HepG2 (cell line): ENCODE data around the gene USP7. TPM values are rescaled to one million over a fixed set of nuclear protein-coding genes. Genes with fewer than 3 reads are reported as not detected.

ENCODE experiments used
- ATF7-NPFF ChIP-seq: sonication (generic); formaldehyde crosslinking; IDR thresholded peaks from 2 replicates; pipeline ENCODE4 v1.8.1; 2023; ENCODE audit warnings: mild to moderate bottlenecking, low read depth, missing genetic modification reagents, moderate library complexity
- GRHL1 ChIP-seq: sonication (generic); formaldehyde crosslinking; conservative IDR thresholded peaks from 2 replicates; pipeline ENCODE4 v1.8.0; 2022; ENCODE audit warnings: missing genetic modification reagents
- KAT7 ChIP-seq: IDR thresholded peaks from 2 replicates; pipeline ENCODE4 v1.6.1; 2018; ENCODE audit warnings: borderline replicate concordance, missing compliant biosample characterization
- NONO ChIP-seq, 2 experiments: fragments of 450-650 bp in 1 of 2; sonication (generic) in 1 of 2; formaldehyde crosslinking in 1 of 2; IDR thresholded peaks in 1 of 2; conservative IDR thresholded peaks in 1 of 2; 2 replicates each; pipeline versions ENCODE4 v1.6.1 to v1.8.0; 2017 to 2022; ENCODE audit warnings: mild to moderate bottlenecking in 1 of 2, missing genetic modification reagents in 1 of 2, moderate library complexity in 1 of 2
- PREB ChIP-seq: sonication (generic); formaldehyde crosslinking; IDR thresholded peaks from 2 replicates; pipeline ENCODE4 v1.4.0; 2020; ENCODE audit warnings: missing genetic modification reagents
- ZFP41 ChIP-seq: sonication (generic); formaldehyde crosslinking; IDR thresholded peaks from 2 replicates; pipeline ENCODE4 v1.4.0; 2020; ENCODE audit warnings: mild to moderate bottlenecking, missing genetic modification reagents, borderline replicate concordance
- ZKSCAN5 ChIP-seq: sonication (generic); formaldehyde crosslinking; IDR thresholded peaks from 2 replicates; pipeline ENCODE4 v1.5.1; 2020; ENCODE audit warnings: mild to moderate bottlenecking, missing genetic modification reagents
- ZMAT5 ChIP-seq: sonication (generic); formaldehyde crosslinking; IDR thresholded peaks from 2 replicates; pipeline ENCODE4 v1.5.0; 2020; ENCODE audit warnings: mild to moderate bottlenecking, low read depth, missing genetic modification reagents, borderline replicate concordance
- ZNF318 ChIP-seq: sonication (generic); formaldehyde crosslinking; IDR thresholded peaks from 2 replicates; pipeline ENCODE4 v1.4.0; 2020; ENCODE audit warnings: mild to moderate bottlenecking, missing genetic modification reagents
- ZNF576 ChIP-seq: sonication (generic); formaldehyde crosslinking; IDR thresholded peaks from 2 replicates; pipeline ENCODE4 v1.4.0; 2020; ENCODE audit warnings: mild to moderate bottlenecking, missing genetic modification reagents
- ZNF674 ChIP-seq: sonication (generic); formaldehyde crosslinking; IDR thresholded peaks from 2 replicates; pipeline ENCODE4 v1.5.0; 2020; ENCODE audit warnings: low read depth, mild to moderate bottlenecking, missing genetic modification reagents
- ZNF777 ChIP-seq: sonication (generic); formaldehyde crosslinking; IDR thresholded peaks from 2 replicates; pipeline ENCODE4 v1.4.0; 2020; ENCODE audit warnings: missing genetic modification reagents
- ZNF879 ChIP-seq: sonication (generic); formaldehyde crosslinking; IDR thresholded peaks from 2 replicates; pipeline ENCODE4 v1.8.1; 2023; ENCODE audit warnings: missing genetic modification reagents
- polyA plus RNA-seq, 8 experiments: library from polyadenylated mRNA; depleted of rRNA in 3 of 8; stranded (reverse) in 7 of 8; unstranded in 1 of 8; fragments of >200 nt; fragmentation: Illumina TruSeq in 4 of 8; extraction: Trizol in 4 of 8; gene quantifications; 2 replicates each; pipeline versions ENCODE4 v1.2.1 to v1.2.3, GENCODE V29; 2011 to 2016; ENCODE audit warnings: low read depth in 4 of 8, missing spikeins in 1 of 8, mixed read lengths in 1 of 8; ENCODE audit not compliant: insufficient read depth in 1 of 8
- total RNA-seq, 5 experiments: library from RNA; depleted of rRNA; stranded (reverse); fragments of >200 nt; fragmentation: Illumina TruSeq; extraction: Trizol; gene quantifications; 2 replicates each; pipeline ENCODE4 v1.2.3, GENCODE V29; 2016; ENCODE audit warnings: low read depth in 1 of 5
- TF ChIP-seq, protein P1 (sequence below): sonication (generic); formaldehyde crosslinking; IDR thresholded peaks from 2 replicates; pipeline ENCODE4 v1.4.0; 2020; ENCODE audit warnings: missing genetic modification reagents, mild to moderate bottlenecking, borderline replicate concordance

The USP7 gene
- total and polyA plus RNA-seq, 2 of the 13 experiments (the other 11 are each of a cell fraction or from before 2014, with no cell fraction given), result 52.5 to 173 TPM

GRCh38 chr16:8931859-8932258 lies 31.8 kb downstream of the USP7 start (continued):
- TF ChIP-seq NONO (IDR thresholded peaks at IDR 0.05), result no peak
- no peak for TF ChIP-seq NONO (CRISPR knock-in tag; conservative IDR thresholded peaks at IDR 0.05)
- TF ChIP-seq ZNF777, result no peak
- TF ChIP-seq PREB (CRISPR knock-in tag), result no peak
- TF ChIP-seq ZMAT5 (CRISPR knock-in tag), result no peak
- TF ChIP-seq KAT7 (CRISPR knock-in tag), result no peak
- 0 out of 2 replicates have a peak, but pooled peaks have one; percentile 40 for TF ChIP-seq ZNF879 (CRISPR knock-in tag)
- TF ChIP-seq, protein P1, sequence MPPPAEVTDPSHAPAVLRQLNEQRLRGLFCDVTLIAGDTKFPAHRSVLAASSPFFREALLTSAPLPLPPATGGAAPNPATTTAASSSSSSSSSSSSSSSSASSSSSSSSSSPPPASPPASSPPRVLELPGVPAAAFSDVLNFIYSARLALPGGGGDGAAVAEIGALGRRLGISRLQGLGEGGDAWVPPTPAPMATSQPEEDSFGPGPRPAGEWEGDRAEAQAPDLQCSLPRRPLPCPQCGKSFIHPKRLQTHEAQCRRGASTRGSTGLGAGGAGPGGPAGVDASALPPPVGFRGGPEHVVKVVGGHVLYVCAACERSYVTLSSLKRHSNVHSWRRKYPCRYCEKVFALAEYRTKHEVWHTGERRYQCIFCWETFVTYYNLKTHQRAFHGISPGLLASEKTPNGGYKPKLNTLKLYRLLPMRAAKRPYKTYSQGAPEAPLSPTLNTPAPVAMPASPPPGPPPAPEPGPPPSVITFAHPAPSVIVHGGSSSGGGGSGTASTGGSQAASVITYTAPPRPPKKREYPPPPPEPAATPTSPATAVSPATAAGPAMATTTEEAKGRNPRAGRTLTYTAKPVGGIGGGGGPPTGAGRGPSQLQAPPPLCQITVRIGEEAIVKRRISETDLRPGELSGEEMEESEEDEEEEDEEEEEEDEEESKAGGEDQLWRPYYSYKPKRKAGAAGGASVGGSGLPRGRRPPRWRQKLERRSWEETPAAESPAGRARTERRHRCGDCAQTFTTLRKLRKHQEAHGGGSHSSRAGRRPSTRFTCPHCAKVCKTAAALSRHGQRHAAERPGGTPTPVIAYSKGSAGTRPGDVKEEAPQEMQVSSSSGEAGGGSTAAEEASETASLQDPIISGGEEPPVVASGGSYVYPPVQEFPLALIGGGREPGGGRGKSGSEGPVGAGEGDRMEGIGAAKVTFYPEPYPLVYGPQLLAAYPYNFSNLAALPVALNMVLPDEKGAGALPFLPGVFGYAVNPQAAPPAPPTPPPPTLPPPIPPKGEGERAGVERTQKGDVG (CRISPR knock-in tag), result no peak
- TF ChIP-seq ZNF674 (CRISPR knock-in tag), result no peak
- TF ChIP-seq ZFP41, result no peak
- peak; percentile 62; the same call in 1 of the 2 replicates for TF ChIP-seq ATF7-NPFF (CRISPR knock-in tag)
- no peak for TF ChIP-seq GRHL1 (CRISPR knock-in tag)
- no peak for TF ChIP-seq ZNF318
- TF ChIP-seq ZNF576 (CRISPR knock-in tag), result no peak
- TF ChIP-seq ZKSCAN5 (CRISPR knock-in tag), result peak; percentile 78; the same call in 1 of the 2 replicates
